Stimulated activated CD8-positive, alpha-beta memory T cell treated with anti-CD3 and anti-CD28 coated beads, Interleukin-15, amount 100 ng/mL, for 48 hours (primary cell): ENCODE results near the gene FAM174B.
"Not testable (repeated sequence)": the region's sequence is repeated elsewhere in the genome, so short reads cannot be mapped to it uniquely, and the experiment has no call there.

Source experiments
- DNase-seq, 2 donors: peaks; one replicate each; pipeline ENCODE4 v3.0.0-alpha.2; 2020; ENCODE audit warnings: low read depth in 2 of 2

FAM174B gene

DNA sequence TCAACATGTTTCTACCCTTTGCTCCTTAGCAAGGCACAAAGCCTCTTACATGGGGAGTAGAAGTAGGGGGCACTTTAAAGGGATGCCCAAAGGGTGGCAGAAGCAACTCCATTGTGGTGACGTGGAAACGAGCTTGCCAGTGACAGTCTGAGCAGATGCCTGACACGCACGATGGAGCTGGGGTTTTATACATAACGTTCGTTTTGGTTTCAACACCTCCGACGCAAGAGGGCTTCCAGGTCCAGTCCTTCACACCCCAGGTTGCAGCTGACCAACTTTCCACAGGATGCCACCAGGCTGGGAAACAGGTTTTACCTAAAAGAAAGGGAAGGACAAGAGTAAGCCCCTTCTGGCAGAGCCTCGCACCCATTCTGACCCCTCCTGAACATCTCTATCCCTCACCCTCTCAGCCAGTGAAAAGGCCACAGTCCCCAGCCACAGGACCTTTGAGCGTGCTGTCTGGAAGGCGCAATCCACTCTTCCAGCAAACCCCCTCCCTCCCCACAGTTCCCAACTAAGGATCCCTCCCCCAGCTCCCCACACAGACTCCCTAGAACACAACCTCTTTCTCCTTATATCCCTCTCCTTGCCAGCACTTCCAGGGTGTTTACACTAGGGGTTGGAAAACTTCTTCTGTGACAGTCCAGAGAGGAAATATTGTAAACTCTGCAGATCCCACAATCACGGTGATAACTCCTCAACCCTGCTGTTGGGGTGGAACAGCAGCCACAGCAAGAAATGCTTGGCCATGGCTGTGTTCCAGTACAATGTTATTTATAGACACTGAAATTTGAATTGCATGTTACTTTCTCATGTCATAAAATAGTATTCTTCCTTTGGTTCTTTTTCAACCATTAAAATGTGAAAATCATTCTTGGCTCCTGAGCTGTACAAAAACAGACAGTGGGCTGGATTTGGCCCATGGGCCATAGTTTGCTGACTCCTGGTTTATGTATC, 36.2 kb downstream of the FAM174B start:
- no peak for DNase-seq

DNA sequence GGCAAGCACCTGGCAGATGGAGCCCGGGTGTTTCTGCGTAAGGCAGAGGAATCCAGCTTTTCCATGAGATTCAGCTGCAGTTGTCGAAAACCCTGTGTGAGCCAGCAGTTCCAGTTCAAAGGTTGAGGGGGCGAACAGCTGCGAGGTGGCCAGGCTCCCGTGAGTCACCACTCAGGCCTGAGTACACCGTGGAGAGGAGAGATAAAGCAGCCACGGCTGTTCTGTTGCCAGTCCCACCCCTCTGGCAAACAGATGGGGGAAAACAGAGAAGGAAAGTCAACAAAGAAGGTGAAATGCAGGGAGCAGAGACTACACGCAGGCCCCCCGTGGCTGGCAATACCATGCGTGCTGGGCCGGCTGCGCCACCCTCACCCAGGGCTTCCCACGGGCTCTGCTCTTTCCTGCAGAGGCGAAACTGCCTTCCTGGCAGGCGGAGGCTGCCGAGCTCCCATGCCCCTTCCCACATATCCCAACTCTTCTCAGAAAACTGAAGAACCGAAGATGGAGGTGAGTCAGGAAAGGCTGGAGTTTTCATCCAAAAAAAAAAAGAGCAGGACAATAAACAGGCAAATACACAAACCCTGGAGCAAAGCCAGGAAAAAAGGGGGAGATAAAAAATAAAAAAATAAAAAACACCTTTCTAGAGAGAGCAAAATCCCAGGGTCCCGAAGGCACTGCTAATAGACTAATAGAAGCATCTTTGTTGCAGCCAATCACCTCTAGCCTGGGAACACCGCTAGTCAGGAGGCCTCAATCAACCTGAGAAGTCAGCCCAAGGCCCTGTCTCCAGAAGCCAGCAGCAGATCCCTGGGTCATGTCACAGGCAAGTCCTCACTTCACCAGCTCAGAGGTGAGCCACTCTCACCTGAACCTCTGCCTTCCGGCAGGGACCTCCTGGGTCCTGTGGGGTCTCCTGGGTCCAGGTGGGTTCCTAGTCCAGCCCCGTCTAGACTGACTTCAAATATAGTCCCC, 37.7 kb downstream of the FAM174B start:
- DNase-seq: no peak

DNA sequence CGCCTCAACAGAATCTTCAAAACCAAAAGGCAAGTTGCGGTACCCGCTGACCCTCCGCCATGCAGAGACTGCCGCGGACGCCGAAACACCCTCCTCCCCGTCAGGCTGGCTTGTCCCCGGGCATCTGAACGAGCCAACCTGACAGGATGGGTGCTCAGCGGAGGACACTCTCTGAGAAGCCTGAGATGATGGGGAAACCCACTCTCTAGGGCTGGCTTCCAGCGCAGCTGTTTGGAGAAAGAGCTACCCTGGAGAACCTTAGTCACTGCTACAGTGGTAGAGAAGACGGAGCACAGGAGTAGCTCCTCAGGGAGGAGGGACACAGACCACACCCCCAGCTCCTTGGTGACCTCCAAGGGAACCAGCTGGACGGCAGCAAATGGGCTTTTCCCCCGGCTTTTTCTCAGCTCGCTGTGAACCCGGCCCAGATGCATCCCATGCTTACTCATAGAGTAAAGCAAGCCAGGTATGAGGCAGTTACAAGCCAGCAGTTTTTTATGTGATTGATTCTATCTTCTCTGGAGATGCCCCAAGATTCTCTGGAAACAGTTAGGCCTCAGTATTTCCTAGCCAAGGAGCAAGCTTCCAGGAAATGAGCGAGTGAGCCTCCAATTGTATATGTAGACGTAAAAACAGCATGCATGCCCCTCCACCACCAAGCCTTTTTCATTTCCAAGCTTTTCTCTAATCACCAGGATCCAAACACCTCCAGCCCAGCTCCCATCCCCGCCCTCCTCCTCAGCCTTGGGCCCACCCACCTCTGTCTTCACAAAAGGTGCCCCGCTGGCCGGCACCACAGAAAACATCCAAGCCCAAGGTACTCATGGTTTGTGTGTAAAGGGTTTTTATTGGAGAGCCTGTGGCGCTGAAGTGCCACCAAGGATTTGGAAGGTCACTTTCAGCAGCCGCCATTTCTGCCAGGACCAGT, 38.7 kb downstream of the FAM174B start:
- no peak for DNase-seq

DNA sequence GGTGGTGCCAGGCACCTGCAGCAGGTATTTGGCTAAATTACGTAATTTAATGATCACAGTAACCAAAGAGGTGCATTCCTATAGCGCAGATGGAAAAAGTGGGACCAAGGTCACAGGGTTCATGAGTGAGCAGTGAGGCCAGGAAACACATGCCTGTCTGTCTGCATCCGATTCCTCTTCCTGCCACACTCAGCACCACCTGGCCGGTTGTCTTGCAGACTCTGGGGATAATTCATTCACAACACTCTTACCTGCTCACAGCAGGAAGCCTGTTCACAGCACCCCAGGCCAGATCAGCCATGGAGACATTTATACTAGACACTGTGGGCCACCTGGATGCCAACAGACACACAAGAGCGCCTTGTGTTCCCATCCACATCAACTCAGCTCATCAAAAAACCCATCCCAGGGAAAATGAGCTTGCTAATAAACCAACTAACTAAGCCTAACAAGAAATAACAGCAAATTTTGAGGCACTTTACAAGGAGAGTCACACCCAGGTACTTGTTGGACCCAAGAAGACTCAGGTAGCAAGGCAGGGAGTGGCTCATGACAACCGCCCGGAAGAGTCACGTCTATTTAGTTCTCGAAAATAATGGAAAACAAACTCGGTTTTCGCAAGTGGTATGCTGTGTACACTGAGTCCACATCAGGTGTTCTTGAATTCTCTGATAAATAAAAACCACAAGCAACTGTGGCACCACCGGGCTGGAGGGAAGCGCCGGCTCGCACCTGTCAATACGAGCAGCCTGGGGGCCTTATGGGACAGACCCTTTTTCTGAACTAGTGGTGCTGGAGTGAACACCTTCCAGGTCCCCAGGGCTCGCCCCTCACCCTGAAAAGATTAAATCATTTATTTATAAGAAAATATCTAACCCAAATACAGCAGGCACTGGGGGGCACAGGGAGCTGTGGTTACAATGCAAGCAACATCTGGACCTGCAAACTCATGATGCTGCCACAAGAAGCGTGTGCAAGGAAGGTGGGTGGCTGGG, 40.5 kb downstream of the FAM174B start:
- no peak for DNase-seq

DNA sequence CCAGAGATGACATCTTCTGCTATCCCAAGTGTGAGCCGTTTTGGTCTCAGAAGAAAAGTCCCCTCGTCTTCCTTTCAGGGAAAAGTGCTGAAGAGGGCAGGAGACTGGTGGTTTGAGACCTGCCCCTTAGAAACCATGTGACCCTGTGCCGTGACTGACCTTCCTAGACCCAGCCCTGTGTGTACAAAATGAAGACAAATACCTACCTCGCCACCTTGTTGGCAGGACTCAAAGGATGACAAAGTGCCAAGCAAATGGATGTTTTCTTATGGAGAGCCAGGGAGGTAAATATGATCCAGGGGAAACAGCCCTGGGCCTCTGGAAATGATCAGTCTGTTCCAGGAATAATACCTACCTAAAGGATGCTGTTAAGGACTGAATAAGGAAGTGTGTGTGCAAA, 41.3 kb downstream of the FAM174B start:
- no peak for DNase-seq

DNA sequence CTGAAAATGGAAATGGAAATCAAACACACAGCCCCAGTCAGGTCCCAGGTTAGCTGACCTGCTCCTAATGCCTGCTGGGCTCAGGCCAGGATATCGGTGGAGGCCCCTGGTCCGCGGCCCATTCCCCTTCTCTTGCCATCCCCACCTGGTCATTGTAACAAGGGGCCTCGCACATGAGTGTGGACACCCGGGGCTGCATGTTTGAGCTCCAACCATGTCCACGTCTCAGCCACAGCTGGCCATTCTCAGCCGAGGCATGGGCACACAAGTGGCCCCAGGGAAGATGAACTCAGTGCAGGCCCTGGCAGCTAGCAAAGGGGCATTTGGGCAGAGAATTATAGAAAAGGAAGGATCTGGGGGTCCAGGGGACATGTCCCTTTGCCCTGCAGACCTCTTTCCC, 41.7 kb downstream of the FAM174B start:
- DNase-seq: no peak

DNA sequence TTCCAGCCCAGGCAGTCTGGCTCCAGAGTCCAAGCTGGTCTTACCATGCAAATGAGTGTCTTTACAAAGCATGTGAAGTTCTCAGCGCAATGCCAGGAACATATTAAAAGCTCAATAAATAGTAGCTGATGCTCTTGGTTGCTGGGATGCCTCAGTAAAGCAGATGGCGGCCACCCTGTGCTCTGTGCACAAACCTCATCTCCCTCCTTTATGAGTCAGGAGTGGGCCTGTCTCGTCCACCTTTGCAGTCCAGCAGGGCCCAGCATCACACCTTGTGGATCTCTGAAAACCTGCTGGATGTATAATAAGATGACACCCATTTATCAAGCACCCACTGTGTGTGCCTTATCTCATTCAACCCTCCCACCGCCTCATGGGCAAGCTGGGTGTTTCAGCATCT, 42.7 kb downstream of the FAM174B start:
- no peak for DNase-seq

DNA sequence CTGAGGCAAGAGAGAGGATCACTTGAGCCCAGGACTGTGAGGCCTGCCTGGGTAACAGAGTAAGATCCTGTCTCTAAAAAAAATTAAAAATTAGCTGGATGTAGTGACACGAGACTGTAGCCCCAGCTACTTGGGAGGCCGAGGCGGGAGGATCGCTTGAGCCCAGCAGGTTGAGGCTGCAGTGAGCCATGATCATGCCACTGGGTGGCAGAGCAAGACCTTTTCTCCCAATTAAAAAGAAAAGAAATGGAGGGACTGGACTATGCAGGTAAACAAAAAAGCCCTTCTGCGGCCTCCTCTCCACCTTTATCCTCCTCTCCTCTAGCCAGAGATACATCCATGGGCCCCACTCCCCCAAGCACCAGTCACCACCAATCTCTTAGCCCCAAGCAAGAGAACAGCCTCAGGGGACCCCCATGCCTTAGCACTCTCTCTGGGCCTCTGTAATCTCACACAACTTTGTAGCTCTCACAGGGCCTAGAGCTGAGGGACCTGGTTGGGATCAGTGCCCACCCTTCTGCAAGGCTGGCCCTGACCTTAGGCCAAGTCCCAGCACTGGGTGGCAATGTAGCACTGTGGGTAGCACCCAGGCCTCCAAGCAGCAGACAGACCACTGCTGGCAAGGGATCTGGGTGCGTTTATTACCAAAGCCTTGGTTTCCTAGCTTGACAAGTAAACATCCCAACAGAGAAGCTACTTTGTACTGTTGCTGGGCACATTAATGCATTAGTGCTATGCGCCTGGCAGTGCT, 43.4 kb downstream of the FAM174B start:
- no peak for DNase-seq

DNA sequence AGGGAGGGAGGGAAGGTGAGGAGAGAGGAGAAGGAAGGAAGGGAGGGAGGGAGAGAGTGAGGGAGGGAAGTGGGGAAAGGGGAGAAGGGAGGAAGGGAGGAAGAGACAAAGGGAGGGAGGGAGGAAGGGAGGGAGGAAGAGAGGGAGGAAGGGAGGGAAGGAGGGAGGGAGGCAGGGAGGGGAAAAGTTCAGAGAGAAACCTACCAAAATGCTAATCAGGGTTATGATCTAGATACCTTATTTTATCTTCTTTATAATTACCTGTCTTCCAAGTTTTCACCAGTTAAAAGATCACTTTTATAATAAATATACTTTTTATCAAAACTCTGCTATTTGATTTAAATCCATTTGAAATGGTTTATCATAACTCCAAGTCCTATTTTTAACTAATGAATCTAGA, 44.4 kb downstream of the FAM174B start:
- no peak for DNase-seq

DNA sequence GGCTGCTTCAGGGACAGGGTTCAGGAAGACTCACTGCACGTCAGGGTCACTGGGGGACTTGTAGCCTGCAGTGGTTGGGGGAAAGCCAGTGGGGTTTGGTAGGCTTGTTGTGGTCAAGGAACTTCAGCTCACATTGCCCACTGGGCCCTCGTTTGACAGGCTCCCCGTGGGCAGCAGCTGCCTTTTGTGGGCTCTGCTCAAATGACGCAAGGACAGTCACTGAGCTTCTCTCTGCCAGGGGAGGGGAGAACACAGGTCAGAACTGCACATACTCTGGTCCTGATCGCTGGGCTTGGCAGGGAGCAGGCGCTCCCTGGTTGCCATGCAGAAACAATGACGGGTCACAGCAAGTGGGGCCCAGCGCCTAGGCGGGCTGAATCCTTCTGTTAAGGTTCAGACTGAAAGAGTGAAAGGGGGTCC, 45.5 kb downstream of the FAM174B start:
- no peak for DNase-seq

DNA sequence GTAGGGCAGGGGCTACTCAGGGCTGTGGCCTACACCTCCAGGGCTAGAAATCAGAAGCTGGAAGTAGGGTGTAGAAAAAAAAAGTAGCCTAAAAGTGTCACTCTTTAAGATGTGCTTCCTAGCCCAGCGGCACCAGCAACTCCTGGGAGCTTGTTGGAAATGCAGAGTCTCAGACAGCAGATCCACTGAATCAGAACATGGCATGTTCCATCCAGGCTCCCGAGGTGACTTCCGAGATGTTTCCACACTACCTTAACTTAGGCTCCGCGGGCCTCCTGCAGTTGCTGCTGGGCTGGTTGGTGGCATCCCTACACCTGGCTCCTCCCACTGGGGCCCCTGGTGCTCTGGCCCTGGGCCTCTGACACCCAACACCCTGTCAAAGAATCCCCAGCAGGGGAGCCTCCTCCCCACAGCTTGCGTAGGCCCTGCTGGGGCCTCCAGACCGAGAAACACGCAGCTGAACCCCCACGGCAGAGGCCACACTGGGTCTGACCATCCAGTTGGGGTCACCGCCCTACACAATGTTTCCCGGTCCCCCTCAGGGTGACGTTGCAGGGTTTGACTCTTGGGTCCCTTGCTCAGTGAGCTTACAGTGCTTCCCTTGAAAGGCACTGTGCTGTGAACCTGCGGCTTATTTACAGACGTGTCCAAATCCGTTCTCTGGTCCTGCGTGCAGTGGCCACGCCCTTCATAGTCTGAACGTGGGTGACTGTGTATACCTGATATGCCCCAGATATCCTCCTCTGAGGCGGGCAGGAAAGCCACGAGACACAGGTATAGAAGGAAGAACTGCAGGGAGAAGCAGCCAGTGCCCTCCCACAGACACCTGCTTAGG, 46.5 kb downstream of the FAM174B start:
- no peak for DNase-seq

DNA sequence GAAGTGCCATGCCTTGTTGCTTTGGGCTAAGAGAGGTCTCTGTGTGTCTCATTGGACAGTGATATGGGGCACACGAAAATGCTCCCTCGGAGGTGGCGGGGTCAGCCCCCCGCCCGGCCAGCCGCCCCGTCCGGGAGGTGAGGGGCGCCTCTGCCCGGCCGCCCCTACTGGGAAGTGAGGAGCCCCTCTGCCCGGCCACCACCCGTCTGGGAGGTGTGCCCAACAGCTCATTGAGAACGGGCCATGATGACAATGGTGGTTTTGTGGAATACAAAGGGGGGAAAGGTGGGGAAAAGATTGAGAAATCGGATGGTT, 48.8 kb downstream of the FAM174B start:
- DNase-seq: not testable (repeated sequence)

DNA sequence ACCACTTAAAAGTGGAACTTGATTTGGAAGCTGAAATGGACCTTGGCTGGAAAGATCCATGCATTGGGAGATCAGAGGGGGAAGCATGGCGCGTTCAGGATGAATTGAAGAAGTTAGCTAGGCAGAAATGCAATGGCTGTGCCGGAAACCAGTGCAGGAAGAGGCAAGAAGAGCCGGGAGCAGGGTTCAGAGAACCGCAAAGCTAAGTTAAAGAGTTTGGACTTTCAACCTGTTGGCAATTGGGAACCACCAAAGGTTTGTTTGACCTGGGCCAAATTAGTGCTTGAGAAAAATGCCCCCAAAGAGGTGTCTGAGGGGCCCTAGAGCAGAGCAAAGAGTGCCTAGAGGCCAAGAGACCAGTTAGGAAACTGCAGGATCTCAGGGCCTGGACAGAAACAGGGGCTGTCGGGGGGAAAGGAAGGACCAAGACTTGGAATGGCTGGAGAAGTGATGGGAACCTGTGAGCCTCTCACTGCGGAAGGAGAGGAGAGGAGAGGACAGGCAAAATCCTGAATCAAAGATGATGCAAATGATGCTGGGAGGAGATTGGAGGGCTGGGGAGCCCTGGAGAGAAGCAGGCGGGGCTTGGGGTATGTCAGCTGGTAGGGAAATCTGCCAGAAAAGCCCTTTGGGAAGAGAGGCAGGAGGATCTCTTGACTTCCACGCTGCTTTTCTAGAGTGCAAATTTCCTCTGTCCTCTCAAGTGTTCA, 49.3 kb downstream of the FAM174B start:
- no peak for DNase-seq

DNA sequence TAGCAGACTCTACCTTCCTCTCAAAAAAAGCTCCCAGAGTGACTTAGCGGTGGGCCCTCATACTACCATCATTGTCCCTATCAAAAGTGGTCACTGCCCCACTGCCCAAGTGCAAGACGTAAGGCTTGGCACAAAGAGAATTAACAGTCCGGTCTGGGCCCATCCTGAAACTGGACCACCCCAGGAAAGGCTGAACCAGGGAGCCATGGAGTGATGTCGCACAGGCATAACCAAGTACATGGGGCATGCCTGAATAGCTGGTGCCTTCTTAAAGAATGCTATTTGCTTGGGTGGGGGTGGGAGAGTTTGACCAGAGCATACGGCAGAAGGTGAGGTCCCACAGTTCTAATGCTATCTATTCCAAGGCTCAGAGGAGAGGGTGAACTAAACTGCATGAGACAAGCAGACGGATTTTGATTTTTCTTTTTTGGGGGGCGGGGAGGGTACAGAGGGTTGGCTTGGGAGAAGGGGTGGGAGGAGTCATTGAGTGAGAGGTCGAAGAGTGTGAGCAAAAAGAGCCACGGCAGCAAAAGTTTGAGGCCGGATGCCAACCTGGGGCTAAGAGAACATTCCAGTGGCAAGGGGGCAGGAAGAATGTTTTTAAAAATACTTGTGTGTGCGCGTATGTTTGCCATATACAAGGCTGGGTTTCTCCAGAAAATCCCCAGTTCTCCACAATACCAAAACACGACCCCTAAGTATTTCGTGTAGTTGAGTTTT, 50.2 kb downstream of the FAM174B start:
- DNase-seq: no peak

DNA sequence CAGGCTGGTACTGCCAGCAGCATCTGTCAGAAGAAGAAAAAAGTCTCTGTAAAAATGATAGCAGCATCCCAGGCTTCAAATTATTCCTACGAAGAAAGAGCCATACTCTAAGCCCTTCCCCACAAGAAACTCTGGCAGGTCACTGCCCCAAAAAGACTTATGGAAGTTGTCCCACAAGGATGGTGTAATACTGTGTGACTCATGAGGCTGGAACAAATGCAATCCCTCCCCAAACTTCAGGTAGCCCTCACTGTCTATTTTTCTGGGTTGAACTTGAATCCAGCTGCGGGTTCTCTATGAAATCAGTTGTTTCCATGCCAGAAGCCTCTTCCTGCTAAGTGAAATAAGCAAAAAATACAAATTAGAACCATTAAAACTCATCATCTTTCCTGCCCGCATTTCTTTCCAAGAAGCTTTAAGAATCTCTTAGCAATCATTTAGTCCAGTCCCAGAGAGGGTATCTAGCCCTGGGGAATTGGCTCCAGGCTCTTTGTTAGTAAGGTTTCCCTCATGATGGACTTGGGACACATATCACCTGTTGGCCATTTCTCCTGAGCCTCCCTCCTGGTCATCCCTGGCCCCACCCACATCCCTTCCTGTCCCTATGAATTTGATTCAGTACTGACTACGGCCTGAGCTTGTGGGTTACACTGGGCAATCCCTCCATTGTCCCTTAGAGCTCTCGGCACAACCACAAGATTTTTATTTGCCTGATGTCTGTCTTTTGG, 51.7 kb downstream of the FAM174B start:
- no peak for DNase-seq

DNA sequence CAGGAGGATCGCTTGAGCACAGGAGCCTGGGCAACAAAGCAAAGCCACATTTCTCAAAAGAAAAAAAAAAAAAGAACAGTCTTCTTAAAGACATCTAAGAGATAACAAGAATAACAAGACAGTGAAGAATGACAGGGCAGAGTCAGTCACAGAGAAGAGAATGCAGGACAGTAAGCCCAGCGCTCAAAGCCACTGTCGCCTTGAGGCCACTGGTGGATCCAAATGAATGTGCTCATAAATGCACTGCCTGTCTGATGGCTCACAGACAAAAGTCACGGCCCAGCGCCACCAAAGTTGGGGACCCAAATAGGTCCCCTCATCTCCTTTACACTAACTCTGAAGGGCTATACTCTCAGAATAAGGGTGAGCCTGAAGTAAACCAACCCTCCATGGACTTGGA, 52.3 kb downstream of the FAM174B start:
- no peak for DNase-seq

DNA sequence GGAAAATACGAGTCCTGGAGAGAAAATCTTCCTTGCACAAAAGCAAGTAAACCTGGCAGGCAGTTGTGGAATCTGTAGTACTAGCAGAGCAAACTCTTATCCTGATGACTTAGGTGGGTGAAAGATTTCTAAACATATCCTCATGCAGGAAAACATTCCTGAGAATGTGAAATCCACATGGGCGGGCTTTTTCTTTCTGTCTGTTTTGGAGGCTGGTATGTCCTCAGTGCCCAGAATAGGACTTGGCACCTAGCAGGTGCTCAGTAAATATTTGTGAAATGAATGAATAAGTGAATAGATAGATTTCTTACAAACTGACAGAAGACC, 53.3 kb downstream of the FAM174B start:
- no peak for DNase-seq
